HUES64 (cell line): ENCODE results near the gene LRG1.

ENCODE experiments used
- H3K27ac ChIP-seq: 2 replicates; pipeline ENCODE4 v1.7.0; 2013; ENCODE audit warnings: low read depth, low read length, inconsistent platforms
- H3K27me3 ChIP-seq: 2 replicates; pipeline ENCODE4 v1.6.1; 2013; ENCODE audit warnings: mild to moderate bottlenecking, low read length; ENCODE audit not compliant: insufficient read depth
- H3K36me3 ChIP-seq: 2 replicates; pipeline ENCODE4 v1.6.1; 2013; ENCODE audit warnings: mild to moderate bottlenecking, low read length; ENCODE audit not compliant: insufficient read depth
- H3K4me1 ChIP-seq: 2 replicates; pipeline ENCODE4 v1.6.1; 2013; ENCODE audit warnings: mild to moderate bottlenecking, low read length, moderate library complexity; ENCODE audit not compliant: insufficient read depth
- H3K4me3 ChIP-seq: 2 replicates; pipeline ENCODE4 v1.5.1; 2013; ENCODE audit warnings: mild to moderate bottlenecking, low read length, moderate library complexity
- H3K9ac ChIP-seq: 2 replicates; pipeline ENCODE4 v1.6.1; 2013; ENCODE audit warnings: mild to moderate bottlenecking, low read depth, low read length
- H3K9me3 ChIP-seq: 2 replicates; pipeline ENCODE4 v1.6.1; 2013; ENCODE audit warnings: low read depth, low read length; ENCODE audit not compliant: insufficient read depth
- WGBS: fragments of 150-250, 120-280 bp; methylation state at CpG from one replicate; pipeline ENCODE4 v1.1.7; 2013; ENCODE audit warnings: missing lambda C conversion rate; 5-methylcytosine and 5-hydroxymethylcytosine counted together

The LRG1 gene

DNA sequence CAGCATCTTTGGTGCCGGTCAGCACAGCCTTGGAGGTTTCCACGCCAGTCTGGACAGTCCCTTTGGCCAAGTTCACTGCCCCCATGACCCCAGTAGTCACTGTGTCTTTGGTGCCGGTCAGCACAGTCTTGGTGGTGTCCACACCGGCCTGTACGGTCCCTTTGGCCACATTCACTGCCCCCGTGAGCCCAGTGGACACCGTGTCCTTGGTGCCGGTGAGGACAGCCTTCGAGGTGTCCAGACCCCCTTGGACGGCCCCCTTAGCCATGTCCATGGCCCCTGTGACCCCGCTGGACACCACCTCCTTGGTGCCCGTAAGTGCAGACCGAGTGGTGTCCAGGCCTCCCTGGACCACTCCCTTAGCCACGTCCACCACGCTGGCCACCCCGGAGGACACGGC is 26.6 kb downstream of the LRG1 start:
- no peaks in the 10 kb centered on the region for H3K9me3 ChIP-seq
- 94% methylated on average over 17 of the region's 17 CpGs for WGBS
- H3K27ac ChIP-seq, result no peak overlapping the region
- no peaks in the 10 kb centered on the region for H3K4me1 ChIP-seq
- no peaks in the 10 kb centered on the region for H3K36me3 ChIP-seq
- no peak overlapping the region for H3K4me3 ChIP-seq
- peaks cover 25% of the 10 kb centered on the region for H3K27me3 ChIP-seq
- no peak overlapping the region for H3K9ac ChIP-seq

GRCh38 chr19:4512070-4512469 is 27.8 kb downstream of the LRG1 start:
- Histone ChIP-seq H3K4me1 (no peaks in the 10 kb centered on the region), H3K27me3 (peaks cover 25% of the 10 kb centered on the region), H3K9me3 (no peaks in the 10 kb centered on the region), H3K9ac (no peak overlapping the region), H3K27ac (no peak overlapping the region), H3K36me3 (no peaks in the 10 kb centered on the region), H3K4me3 (no peak overlapping the region)
- WGBS, result 92% methylated on average over 17 of the region's 17 CpGs

DNA sequence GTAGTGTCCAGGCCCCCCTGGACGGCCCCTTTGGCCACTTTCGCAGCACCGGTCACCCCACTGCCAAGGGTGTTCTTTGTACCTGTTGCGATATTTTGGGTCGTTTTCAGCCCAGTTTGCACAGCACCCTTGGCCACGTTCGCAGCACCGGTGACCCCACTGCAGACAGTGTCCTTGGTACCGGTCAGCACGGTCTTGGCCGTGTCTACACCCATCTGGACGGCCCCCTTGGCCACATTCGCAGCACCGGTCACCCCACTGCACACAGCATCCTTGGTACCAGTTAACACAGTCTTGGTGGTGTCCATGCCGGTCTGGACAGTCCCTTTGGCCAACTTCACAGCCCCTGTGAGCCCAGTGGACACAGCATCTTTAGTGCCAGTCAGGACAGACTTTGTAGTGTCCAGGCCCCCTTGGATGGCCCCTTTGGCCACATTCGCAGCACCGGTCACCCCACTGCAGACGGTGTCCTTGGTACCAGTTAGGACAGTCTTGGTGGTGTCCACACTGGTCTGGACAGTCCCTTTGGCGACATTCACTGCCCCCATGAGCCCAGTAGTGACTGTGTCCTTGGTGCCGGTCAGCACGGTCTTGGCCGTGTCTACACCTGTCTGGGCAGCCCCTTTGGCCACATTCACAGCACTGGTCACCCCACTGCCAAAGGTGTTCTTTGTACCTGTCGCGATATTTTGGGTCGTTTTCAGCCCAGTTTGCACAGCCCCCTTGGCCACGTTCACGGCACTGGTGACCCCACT is 28.4 kb downstream of the LRG1 start:
- Histone ChIP-seq H3K9me3 (no peaks in the 10 kb centered on the region), H3K9ac (no peak overlapping the region), H3K4me3 (no peak overlapping the region), H3K27me3 (peaks cover 24% of the 10 kb centered on the region), H3K36me3 (no peaks in the 10 kb centered on the region), H3K4me1 (no peaks in the 10 kb centered on the region), H3K27ac (no peak overlapping the region)
- 89% methylated on average over 27 of the region's 27 CpGs for WGBS

DNA sequence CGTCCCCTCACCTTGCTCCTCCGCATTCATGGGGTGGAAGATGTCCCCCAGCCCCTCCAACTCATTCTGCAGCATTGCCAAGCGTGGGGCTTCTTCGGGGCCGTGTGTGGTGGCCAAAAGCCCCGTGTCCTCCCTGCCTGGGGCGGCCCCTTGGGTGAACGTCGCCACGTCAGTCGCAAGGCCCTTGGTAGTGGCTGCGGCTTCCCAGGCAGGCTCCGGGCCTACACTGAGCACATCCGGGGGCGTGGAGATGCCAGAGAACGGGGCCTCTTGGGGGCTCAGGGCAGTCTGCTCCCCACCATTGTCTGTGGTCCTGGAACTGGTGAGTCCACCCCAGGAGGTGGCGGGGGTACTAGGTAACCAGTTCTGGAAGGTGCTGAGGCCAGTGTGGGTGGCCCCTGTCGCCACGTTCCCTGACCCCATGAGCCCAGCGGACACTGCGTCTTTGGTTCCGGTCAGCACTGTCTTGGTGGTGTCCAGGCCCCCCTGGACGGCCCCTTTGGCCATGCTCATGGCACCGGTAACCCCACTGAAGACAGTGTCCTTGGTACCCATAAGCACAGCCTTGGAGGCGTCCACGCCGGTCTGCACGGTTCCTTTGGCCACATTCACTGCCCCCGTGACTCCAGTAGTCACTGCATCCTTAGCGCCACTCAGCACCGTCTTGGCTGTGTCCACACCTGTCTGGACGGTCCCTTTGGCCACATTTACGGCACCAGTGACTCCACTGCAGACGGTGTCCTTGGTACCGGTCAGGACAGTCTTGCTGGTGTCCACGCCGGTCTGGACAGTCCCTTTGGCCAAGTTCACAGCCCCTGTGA is 29.2 kb downstream of the LRG1 start:
- H3K27me3 ChIP-seq, result peaks cover 22% of the 10 kb centered on the region
- H3K36me3 ChIP-seq, result 0 out of 2 replicates have a peak, but pooled peaks cover 3% of the 10 kb centered on the region
- H3K9me3 ChIP-seq, result no peaks in the 10 kb centered on the region
- no peak overlapping the region for H3K4me3 ChIP-seq
- 90% methylated on average over 37 of the region's 37 CpGs for WGBS
- H3K9ac ChIP-seq, result no peak overlapping the region
- H3K4me1 ChIP-seq, result no peaks in the 10 kb centered on the region
- no peak overlapping the region for H3K27ac ChIP-seq

DNA sequence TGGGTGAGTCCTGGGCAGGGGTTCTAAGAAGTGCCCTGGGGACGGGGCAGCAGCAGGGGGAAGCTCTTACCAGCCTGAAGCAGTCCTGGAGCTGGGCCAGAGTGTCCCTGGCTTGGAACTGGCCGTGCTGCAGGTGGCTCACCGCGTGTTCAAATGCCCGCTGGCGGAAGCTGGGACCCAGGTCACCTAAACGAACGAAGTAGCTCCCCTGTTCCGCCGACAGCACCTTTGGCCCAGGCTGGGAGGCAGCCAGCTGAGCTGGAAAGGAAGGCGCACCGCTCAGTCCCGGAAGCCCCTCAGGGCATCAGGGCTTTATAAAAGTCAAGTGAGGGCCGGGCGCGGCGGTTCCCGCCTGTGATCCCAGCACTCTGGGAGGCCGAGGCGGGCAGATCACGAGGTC is 31.1 kb downstream of the LRG1 start:
- WGBS, result 93% methylated on average over 21 of the region's 21 CpGs
- H3K4me1 ChIP-seq, result no peaks in the 10 kb centered on the region

GRCh38 chr19:4507804-4508203 is 32.0 kb downstream of the LRG1 start:
- no peak overlapping the region for H3K4me3 ChIP-seq
- no peaks in the 10 kb centered on the region for H3K9me3 ChIP-seq
- WGBS, result 87% methylated on average over 17 of the region's 17 CpGs
- no peak overlapping the region for H3K9ac ChIP-seq
- no peak overlapping the region for H3K27ac ChIP-seq
- H3K4me1 ChIP-seq, result no peaks in the 10 kb centered on the region
- peaks cover 20% of the 10 kb centered on the region for H3K36me3 ChIP-seq
- peaks cover 17% of the 10 kb centered on the region for H3K27me3 ChIP-seq

More for the DNA sequence above, 31.1 kb downstream of the LRG1 start:
- H3K27me3 ChIP-seq, result peaks cover 20% of the 10 kb centered on the region
- H3K9ac ChIP-seq, result no peak overlapping the region
- H3K36me3 ChIP-seq, result peaks cover 14% of the 10 kb centered on the region; the same call in 1 of the 2 replicates
- H3K4me3 ChIP-seq, result no peak overlapping the region
- H3K27ac ChIP-seq, result no peak overlapping the region
- H3K9me3 ChIP-seq, result no peaks in the 10 kb centered on the region

- no peak overlapping the region for H3K9ac ChIP-seq
- H3K27ac ChIP-seq, result no peak overlapping the region
- WGBS, result 94% methylated on average over 12 of the region's 12 CpGs
- H3K27me3 ChIP-seq, result peaks cover 13% of the 10 kb centered on the region
- peaks cover 27% of the 10 kb centered on the region for H3K36me3 ChIP-seq
- H3K9me3 ChIP-seq, result no peaks in the 10 kb centered on the region
- H3K4me1 ChIP-seq, result no peaks in the 10 kb centered on the region
- H3K4me3 ChIP-seq, result no peak overlapping the region
Measured at GRCh38 chr19:4507150-4507452, 32.7 kb downstream of the LRG1 start.

GRCh38 chr19:4506449-4507149 is 33.2 kb downstream of the LRG1 start:
- Histone ChIP-seq H3K27ac (no peak overlapping the region), H3K36me3 (peaks cover 32% of the 10 kb centered on the region), H3K4me3 (no peak overlapping the region)

GRCh38 chr19:4505570-4506448 is 34.0 kb downstream of the LRG1 start:
- no peak overlapping the region for H3K9ac ChIP-seq
- H3K27ac ChIP-seq, result no peak overlapping the region
- no peak overlapping the region for H3K4me3 ChIP-seq
- H3K36me3 ChIP-seq, result peaks cover 38% of the 10 kb centered on the region
- no peaks in the 10 kb centered on the region for H3K4me1 ChIP-seq
- WGBS, result 93% methylated on average over 34 of the region's 34 CpGs
- H3K27me3 ChIP-seq, result 0 out of 2 replicates have a peak, but pooled peaks cover 6% of the 10 kb centered on the region
- no peaks in the 10 kb centered on the region for H3K9me3 ChIP-seq

More at GRCh38 chr19:4506449-4507149, 33.2 kb downstream of the LRG1 start:
- Histone ChIP-seq H3K27me3 (peaks cover 8% of the 10 kb centered on the region), H3K9ac (no peak overlapping the region), H3K4me1 (no peaks in the 10 kb centered on the region), H3K9me3 (no peaks in the 10 kb centered on the region)
- WGBS, result 91% methylated on average over 17 of the region's 17 CpGs

DNA sequence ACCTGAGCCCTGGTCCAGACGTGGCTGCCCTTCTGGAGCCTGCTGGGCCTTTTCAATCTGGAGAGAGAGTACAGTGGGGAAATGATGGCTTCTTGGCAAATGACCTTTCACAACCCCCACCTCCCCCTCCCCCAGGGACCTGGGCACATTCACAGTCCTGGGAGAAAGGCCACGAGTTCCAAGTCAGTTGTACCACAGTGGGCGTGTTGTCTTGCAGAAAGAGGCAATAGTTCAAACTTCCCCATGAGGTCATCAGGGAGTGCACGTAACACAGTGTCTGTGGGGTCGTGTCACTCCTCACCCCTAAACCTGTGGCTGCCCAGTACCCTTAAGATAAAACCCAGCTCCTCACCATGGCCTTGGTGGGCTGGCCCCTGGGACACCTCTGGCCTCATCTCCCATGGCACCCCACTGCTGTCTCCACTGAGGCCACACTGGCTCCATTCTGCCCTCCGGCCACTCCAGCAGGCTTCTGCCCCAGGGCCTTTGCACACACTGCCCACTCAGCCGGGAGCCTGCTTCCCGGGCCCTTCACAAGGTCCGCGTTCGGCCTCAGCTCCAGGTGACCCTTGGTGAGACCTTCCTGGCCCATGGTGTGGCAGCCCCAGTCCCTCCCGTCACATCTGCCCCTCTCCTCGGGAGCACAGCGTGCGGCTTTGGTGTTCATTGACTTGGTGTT is 34.8 kb downstream of the LRG1 start:
- WGBS, result 88% methylated on average over 15 of the region's 15 CpGs
- no peaks in the 10 kb centered on the region for H3K4me1 ChIP-seq
- no peak overlapping the region for H3K27ac ChIP-seq
- H3K4me3 ChIP-seq, result no peak overlapping the region
- H3K9ac ChIP-seq, result no peak overlapping the region
- peaks cover 43% of the 10 kb centered on the region for H3K36me3 ChIP-seq
- H3K9me3 ChIP-seq, result no peaks in the 10 kb centered on the region
- H3K27me3 ChIP-seq, result no peaks in the 10 kb centered on the region
